NT2/D1 (cell line): Measurements from ENCODE around the gene MTRFR.
"Not testable (repeated sequence)": the region's sequence is repeated elsewhere in the genome, so short reads cannot be mapped to it uniquely, and the experiment has no call there.

Experiments used
- DNase-seq: peaks from one replicate; pipeline ENCODE4 v3.0.0-alpha.2; 2011; ENCODE audit warnings: low read depth, low spot score
- H3K27me3 ChIP-seq: 2 replicates; pipeline ENCODE4 v1.6.0; 2011; ENCODE audit warnings: mild to moderate bottlenecking; ENCODE audit not compliant: insufficient read length, insufficient read depth
- H3K36me3 ChIP-seq: 2 replicates; pipeline ENCODE4 v1.6.1; 2011; ENCODE audit warnings: mild to moderate bottlenecking, low read length, mixed read lengths; ENCODE audit not compliant: insufficient read depth, insufficient read length
- H3K4me1 ChIP-seq: 2 replicates; pipeline ENCODE4 v1.5.1; 2011; ENCODE audit not compliant: insufficient read depth, insufficient read length
- H3K4me3 ChIP-seq: 2 replicates; pipeline ENCODE4 v1.5.1; 2011; ENCODE audit warnings: low read depth; ENCODE audit not compliant: insufficient read length
- H3K9ac ChIP-seq: 2 replicates; pipeline ENCODE4 v1.6.0; 2011; ENCODE audit warnings: low read depth; ENCODE audit not compliant: insufficient read length
- H3K9me3 ChIP-seq: 2 replicates; pipeline ENCODE4 v1.5.1; 2011; ENCODE audit warnings: mild to moderate bottlenecking, low read length; ENCODE audit not compliant: insufficient read depth
- SUZ12 ChIP-seq: IDR thresholded peaks from 2 replicates; pipeline ENCODE4 v1.6.1; 2011; ENCODE audit not compliant: insufficient read length, insufficient read depth; ENCODE audit errors: extremely low read depth
- YY1 ChIP-seq: IDR thresholded peaks from 2 replicates; pipeline ENCODE4 v1.6.1; 2011; ENCODE audit not compliant: insufficient read length, insufficient read depth
- ZNF274 ChIP-seq: IDR thresholded peaks from 2 replicates; pipeline ENCODE4 v1.6.1; 2011; ENCODE audit warnings: mild to moderate bottlenecking, low read depth, low read length

Gene MTRFR

DNA sequence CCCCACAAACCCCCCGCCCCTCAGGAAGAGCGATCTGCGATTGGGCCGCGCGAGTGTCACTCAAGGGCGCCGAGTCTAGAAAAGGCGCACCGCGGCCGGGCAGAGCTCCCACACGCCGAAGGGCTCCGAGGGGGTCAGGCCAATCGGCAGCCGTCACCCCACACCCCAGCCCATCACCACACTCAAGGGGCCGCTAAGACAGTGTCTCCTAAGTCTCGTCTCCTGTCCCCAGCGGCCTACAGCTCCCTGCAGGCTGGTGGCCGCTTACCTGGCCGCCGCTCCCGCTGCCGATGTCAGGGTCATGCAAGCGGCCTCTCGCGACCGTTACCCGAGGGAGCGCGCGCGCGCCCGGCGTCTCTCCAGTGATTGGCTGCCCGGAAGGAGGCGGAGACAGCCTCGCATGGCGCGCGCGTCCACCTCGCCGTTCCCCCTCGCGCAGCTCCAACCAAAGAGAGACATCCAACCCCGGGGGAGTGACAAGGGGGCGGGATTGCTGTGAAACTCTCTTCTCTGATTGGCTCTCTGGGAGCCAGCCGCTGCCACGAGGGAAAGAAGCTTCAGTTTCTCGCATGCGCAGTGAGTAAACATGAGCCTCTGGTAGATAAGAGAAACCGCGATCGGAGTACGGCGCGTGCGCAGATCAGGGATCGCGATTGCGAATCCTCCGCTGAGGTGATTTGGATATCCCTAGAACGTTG is at the start of gene MTRFR, which contains the start of gene MPHOSPH9:
TSS of gene MTRFR (plus strand) at position 630 of the 698 bp plus-strand sequence. CDS start 20,239 bp downstream, outside the sequence.
TSS of gene MPHOSPH9 (minus strand) at position 335 of the 698 bp plus-strand sequence. CDS start 2,777 bp downstream, outside the sequence.
- H3K4me3 ChIP-seq = peak within 1 kb of the TSS; percentile 96
- H3K9ac ChIP-seq = peak within 1 kb of the TSS; percentile 97
- no peaks in the 10 kb centered on the region for H3K27me3 ChIP-seq
- H3K4me1 ChIP-seq = peaks cover 2% of the 10 kb centered on the region
- no peaks in the 10 kb centered on the region for H3K9me3 ChIP-seq
- H3K36me3 ChIP-seq = peaks cover 41% of the 10 kb centered on the region
- peak; percentile 99 for DNase-seq
- TF ChIP-seq ZNF274 = no peak
- TF ChIP-seq YY1 = no peak

DNA sequence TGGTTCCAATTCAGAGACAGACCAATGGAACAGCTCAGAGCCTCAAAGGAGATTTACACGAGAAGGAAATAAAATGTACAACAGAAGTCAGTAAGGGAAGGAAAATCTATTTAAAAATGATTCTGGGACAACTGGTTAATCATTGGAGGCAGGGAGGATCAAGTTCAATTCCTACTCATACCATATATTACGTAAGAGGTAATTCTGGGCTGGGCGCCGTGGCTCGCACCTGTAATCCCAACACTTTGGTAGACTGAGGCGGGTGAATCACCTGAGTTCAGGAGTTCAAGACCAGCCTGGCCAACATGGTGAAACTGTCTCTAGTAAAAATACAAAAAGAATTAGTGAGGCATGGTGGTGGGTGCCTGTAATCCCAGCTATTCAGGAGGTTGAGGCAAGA is 45.6 kb upstream of the MTRFR start:
- TF ChIP-seq YY1 = no peak
- no peak for TF ChIP-seq ZNF274
- TF ChIP-seq SUZ12 = no peak
- no peaks in the 10 kb centered on the region for H3K27me3 ChIP-seq
- H3K9ac ChIP-seq = no peak overlapping the region
- H3K36me3 ChIP-seq = peaks cover 50% of the 10 kb centered on the region
- H3K4me1 ChIP-seq = no peaks in the 10 kb centered on the region
- no peak for DNase-seq
- H3K4me3 ChIP-seq = no peak overlapping the region
- H3K9me3 ChIP-seq = no peaks in the 10 kb centered on the region

GRCh38 chr12:123199936-123200335 is 33.3 kb upstream of the MTRFR start:
- TF ChIP-seq ZNF274 (no peak), YY1 (no peak), SUZ12 (no peak)

DNA sequence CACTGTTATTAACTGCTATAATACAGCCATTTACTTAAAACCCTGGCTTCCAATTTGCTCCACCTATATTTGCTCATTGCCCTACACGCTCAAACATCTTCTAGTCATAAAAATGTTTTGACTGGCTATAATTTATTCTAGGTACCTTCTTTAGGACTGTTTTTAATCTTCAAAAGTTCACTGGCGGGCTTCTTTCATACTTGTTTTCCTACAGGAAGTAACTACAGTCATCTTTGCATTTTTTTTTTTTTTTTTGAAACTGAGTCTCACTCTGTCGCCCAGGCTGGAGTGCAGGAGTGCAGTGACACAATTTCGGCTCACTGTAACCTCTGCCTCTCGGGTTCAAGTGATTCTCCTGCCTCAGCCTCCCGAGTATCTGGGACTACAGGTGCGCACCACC is 32.8 kb upstream of the MTRFR start:
- Histone ChIP-seq H3K9me3 (no peaks in the 10 kb centered on the region), H3K36me3 (peaks cover 59% of the 10 kb centered on the region), H3K27me3 (no peaks in the 10 kb centered on the region), H3K9ac (no peak overlapping the region), H3K4me1 (no peaks in the 10 kb centered on the region), H3K4me3 (no peak overlapping the region)
- no peak for DNase-seq
- TF ChIP-seq ZNF274 (no peak), SUZ12 (no peak)

More at GRCh38 chr12:123199936-123200335, 33.3 kb upstream of the MTRFR start:
- H3K4me3 ChIP-seq = no peak overlapping the region
- H3K36me3 ChIP-seq = peaks cover 60% of the 10 kb centered on the region
- H3K27me3 ChIP-seq = no peaks in the 10 kb centered on the region
- no peaks in the 10 kb centered on the region for H3K4me1 ChIP-seq
- H3K9me3 ChIP-seq = no peaks in the 10 kb centered on the region
- H3K9ac ChIP-seq = no peak overlapping the region
- DNase-seq = no peak

- H3K9me3 ChIP-seq, H3K4me1 ChIP-seq, H3K4me3 ChIP-seq, DNase-seq, H3K9ac ChIP-seq, H3K27me3 ChIP-seq: not testable (repeated sequence)
- peaks cover 66% of the 10 kb centered on the region for H3K36me3 ChIP-seq
Measured at GRCh38 chr12:123206794-123207193, 26.4 kb upstream of the MTRFR start.

- H3K9me3 ChIP-seq, H3K4me3 ChIP-seq, DNase-seq, H3K27me3 ChIP-seq, H3K9ac ChIP-seq, H3K4me1 ChIP-seq: not testable (repeated sequence)
- peaks cover 63% of the 10 kb centered on the region for H3K36me3 ChIP-seq
Measured at GRCh38 chr12:123207815-123208214, 25.4 kb upstream of the MTRFR start.

GRCh38 chr12:123223241-123223668 is 10.0 kb upstream of the MTRFR start:
- no peak for DNase-seq
- Histone ChIP-seq H3K9ac (no peak overlapping the region), H3K27me3 (no peaks in the 10 kb centered on the region), H3K9me3 (no peaks in the 10 kb centered on the region), H3K36me3 (peaks cover 80% of the 10 kb centered on the region), H3K4me1 (no peaks in the 10 kb centered on the region), H3K4me3 (no peak overlapping the region)
- no peak for TF ChIP-seq SUZ12
- TF ChIP-seq YY1 = no peak
- TF ChIP-seq ZNF274 = no peak

DNA sequence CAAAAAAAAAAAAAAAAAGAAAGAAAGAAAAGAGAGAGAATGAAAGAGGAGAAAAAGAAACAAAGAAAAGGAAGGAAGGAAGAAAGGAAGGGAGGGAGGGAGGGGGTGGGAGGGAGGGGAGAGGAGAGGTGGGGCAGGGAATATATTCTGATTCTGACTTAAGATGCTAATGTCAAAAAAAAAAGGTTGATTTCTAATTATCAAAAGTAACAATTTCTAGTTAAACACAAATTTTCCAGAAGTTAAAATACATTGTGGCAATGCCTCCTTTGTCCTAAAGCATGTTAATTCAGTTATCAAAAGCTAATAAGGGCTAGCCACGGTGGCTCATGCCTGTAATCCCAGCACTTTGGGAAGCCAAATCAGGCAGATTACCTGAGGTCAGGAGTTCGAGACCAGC is 7.8 kb upstream of the MTRFR start:
- no peaks in the 10 kb centered on the region for H3K4me1 ChIP-seq
- no peak overlapping the region for H3K9ac ChIP-seq
- no peak overlapping the region for H3K4me3 ChIP-seq
- no peak for TF ChIP-seq YY1
- TF ChIP-seq SUZ12 = no peak
- no peaks in the 10 kb centered on the region for H3K27me3 ChIP-seq
- no peaks in the 10 kb centered on the region for H3K9me3 ChIP-seq
- peaks cover 74% of the 10 kb centered on the region for H3K36me3 ChIP-seq
- DNase-seq = no peak
